ENCODE measurements around the gene TMEM80.
"Not testable (repeated sequence)": the region's sequence is repeated elsewhere in the genome, so short reads cannot be mapped to it uniquely, and the experiment has no call there.

Gene TMEM80

DNA sequence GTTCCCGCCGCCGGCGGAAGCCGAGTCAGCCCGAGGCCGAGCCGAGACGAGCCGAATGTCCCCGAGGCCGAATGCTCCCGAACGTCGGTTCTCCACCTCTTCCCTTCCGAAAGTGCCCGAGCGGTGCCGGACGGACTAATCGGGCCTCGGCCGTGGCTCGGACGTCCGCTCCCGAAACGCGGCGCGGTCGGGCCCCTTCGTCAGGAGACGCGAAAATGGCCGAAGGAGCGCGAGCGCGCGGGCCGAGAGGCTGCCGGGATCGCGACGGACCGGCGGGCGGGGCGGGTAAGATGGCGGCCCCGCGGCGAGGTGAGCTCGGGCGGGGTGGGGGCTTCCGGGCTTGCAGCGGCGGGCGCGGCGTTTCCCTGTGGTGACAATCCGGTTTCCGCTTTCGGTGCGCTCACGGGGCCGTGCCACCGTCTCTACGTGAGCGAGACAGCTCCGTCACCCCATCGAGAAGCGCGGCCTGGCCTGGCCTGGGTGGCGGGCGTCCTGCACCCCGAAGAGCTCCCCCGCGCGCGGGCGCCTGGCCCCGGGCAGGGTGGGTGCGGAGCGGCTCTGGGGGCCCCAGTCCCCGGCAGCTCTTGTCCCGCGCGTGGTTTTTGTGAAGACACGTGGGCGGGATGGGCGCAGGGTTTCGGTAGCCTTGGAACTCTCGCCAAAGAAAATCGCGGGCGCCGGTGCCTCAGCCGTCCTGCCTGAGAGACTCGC, at the start of gene TMEM80:
TMEM80 (plus strand) TSS at position 279 of the 711 bp plus-strand sequence; CDS start at position 291, 12 bp downstream.
- DNase-seq (ENCODE audit: low spot score) = peak; percentile 92

DNA sequence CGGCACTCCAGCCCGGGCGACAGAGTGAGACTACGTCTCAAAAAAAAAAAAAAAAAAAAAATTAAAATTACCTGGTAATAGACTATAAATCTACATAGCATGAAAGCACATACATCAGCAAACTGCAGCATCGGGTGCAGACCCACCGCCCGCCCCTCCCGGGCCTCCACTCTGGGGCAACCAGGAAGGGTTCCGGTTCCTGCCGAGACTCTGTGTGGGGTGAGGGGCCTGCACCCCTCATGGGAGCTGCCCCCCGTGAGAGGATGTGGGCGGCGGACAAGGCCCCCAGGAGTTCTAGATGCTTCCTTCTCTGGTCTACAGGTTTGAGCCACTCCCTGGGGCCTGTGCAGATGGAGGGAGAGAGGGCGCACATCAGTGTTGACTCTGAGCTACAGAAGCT, 49.4 kb upstream of the TMEM80 start:
- DNase-seq (ENCODE audit: low spot score) = no peak

- DNase-seq (ENCODE audit: low spot score) = not testable (repeated sequence)
Measured at GRCh38 chr11:647672-648158, 47.9 kb upstream of the TMEM80 start.

GRCh38 chr11:650482-650881, 45.1 kb upstream of the TMEM80 start:
- DNase-seq (ENCODE audit: low spot score) = no peak

- not testable (repeated sequence) for DNase-seq (ENCODE audit: low spot score)
Measured at GRCh38 chr11:653136-653535, 42.5 kb upstream of the TMEM80 start.

GRCh38 chr11:653837-654236, 41.8 kb upstream of the TMEM80 start:
- no peak for DNase-seq (ENCODE audit: low spot score)

DNA sequence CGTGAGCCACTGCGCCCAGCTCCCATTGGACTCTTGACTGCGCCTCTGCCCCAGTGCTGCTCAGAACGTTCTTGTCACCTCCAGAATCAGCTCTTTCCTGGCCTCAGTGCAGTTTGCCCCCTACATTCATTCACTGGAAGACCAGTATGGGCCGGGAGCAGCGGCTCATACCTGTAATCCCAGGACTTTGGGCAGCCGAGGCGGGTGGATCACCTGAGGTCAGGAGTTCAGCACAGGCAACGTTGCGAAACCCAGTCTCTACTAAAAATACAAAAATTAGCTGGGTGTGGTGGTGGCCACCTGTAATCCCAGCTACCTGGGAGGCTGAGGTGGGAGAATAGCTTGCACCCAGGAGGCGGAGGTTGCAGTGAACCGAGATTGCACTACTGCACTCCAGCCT, 41.2 kb upstream of the TMEM80 start:
- not testable (repeated sequence) for DNase-seq (ENCODE audit: low spot score)

- DNase-seq (ENCODE audit: low spot score) = no peak
Measured at GRCh38 chr11:655036-655726, 40.4 kb upstream of the TMEM80 start.

- no peak for DNase-seq (ENCODE audit: low spot score)
Measured at GRCh38 chr11:656426-656825, 39.2 kb upstream of the TMEM80 start.

- no peak for DNase-seq (ENCODE audit: low spot score)
Measured at GRCh38 chr11:656866-657265, 38.8 kb upstream of the TMEM80 start.

GRCh38 chr11:657691-658126, 37.9 kb upstream of the TMEM80 start:
- no peak for DNase-seq (ENCODE audit: low spot score)

- DNase-seq (ENCODE audit: low spot score) = no peak
Measured at GRCh38 chr11:659532-660085, 36.0 kb upstream of the TMEM80 start.

GRCh38 chr11:660281-660680, 35.3 kb upstream of the TMEM80 start:
- no peak for DNase-seq (ENCODE audit: low spot score)

GRCh38 chr11:660681-661444, 34.8 kb upstream of the TMEM80 start:
- DNase-seq (ENCODE audit: low spot score) = no peak

- DNase-seq (ENCODE audit: low spot score) = peak; percentile 92
Measured at GRCh38 chr11:662689-663274, 32.8 kb upstream of the TMEM80 start.

GRCh38 chr11:665062-665703, 30.4 kb upstream of the TMEM80 start:
- DNase-seq (ENCODE audit: low spot score) = peak; percentile 7

DNA sequence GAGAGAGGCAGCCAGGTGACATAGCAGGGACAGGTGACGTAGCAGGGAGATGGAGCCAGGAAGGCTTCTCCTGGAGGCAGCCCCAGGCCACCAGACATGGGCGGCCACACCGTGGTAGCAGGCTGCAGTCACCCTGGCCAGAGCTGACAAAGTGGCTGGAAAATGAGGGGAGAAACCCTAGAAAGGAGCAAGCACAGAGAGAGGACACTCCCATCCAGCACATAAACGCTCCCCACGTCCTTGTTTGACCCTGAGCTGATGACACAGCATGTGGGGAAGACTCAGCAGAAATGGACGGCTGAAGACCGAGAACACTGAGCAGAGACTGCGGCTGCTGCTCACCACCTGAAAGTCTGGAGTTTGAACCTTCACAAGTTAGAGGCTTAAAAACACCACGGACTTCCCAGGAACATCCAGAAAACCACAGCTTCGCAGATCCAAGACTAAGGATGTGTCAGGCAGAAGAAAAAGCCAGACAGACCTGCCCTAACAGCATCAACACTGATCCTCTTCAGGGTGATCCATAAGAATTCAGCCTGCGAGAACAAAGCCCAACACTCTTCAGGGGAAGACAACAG, 29.8 kb upstream of the TMEM80 start:
- peak; percentile 88 for DNase-seq (ENCODE audit: low spot score)

- DNase-seq (ENCODE audit: low spot score) = no peak
Measured at GRCh38 chr11:673866-674265, 21.8 kb upstream of the TMEM80 start.

DNA sequence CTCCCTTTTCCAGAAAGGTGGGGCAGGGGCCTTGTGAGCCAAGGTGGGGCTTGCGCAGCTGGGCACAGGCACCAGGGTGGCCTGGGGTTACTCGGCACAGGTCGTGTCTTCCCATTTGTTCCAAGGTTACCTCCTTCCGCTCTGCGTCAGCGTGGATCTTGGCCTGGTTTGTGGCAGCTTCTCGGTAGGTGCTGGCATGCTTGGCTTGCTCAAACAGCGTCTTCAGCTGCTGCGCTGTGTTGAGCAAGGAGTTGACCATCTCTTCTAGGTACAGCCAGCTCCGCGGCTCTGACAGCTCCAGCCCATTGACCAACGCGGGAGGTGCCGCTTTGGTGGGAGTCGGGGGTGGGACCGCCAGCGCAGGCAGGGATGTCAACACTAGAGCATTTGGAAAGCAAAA, 21.2 kb upstream of the TMEM80 start:
- DNase-seq (ENCODE audit: low spot score) = no peak

GRCh38 chr11:678297-678696, 17.3 kb upstream of the TMEM80 start:
- DNase-seq (ENCODE audit: low spot score) = no peak
